GM18951 (cell line): Measurements from ENCODE around the gene DIP2C.
"Not testable (repeated sequence)": the region's sequence is repeated elsewhere in the genome, so short reads cannot be mapped to it uniquely, and the experiment has no call there.

Experiments
- POLR2A ChIP-seq: IDR thresholded peaks from 4 replicates; pipeline ENCODE4 v1.6.1; 2011; ENCODE audit warnings: mild to moderate bottlenecking; ENCODE audit not compliant: insufficient read length, insufficient read depth; ENCODE audit errors: extremely low read depth
- in situ Hi-C: fragments of 300-500 bp; cut with MboI; formaldehyde crosslinking; loops from one replicate; pipeline ENCODE4 v1.12.0; 2022; ENCODE audit warnings: low sequenced_read_pairs, mixed read lengths, inconsistent platforms; ENCODE audit not compliant: unreplicated experiment

Gene DIP2C

GRCh38 chr10:663831-664251, 25.6 kb downstream of the DIP2C start:
- TF ChIP-seq POLR2A, result no peak
- in situ Hi-C loops, result no loop called here

- in situ Hi-C loops, result no loop called here
- TF ChIP-seq POLR2A, result no peak
Measured at GRCh38 chr10:663466-663751, 26.1 kb downstream of the DIP2C start.

GRCh38 chr10:662686-663465, 26.6 kb downstream of the DIP2C start:
- no peak for TF ChIP-seq POLR2A
- in situ Hi-C loops, result no loop called here

- in situ Hi-C loops, result no loop called here
Measured at GRCh38 chr10:662223-662605, 27.3 kb downstream of the DIP2C start.

GRCh38 chr10:661597-662222, 27.8 kb downstream of the DIP2C start:
- no peak for TF ChIP-seq POLR2A
- in situ Hi-C loops, result no loop called here

More at GRCh38 chr10:662223-662605, 27.3 kb downstream of the DIP2C start:
- TF ChIP-seq POLR2A, result no peak

- in situ Hi-C loops, result no loop called here
- TF ChIP-seq POLR2A, result no peak
Measured at GRCh38 chr10:660970-661596, 28.4 kb downstream of the DIP2C start.

GRCh38 chr10:660413-660969, 29.0 kb downstream of the DIP2C start:
- TF ChIP-seq POLR2A, result no peak
- in situ Hi-C loops, result no loop called here

- no peak for TF ChIP-seq POLR2A
- in situ Hi-C loops, result no loop called here
Measured at GRCh38 chr10:659688-660141, 29.8 kb downstream of the DIP2C start.

- in situ Hi-C loops, result not testable (repeated sequence)
Measured at GRCh38 chr10:657816-658350, 31.6 kb downstream of the DIP2C start.

- no peak for TF ChIP-seq POLR2A
- in situ Hi-C loops, result no loop called here
Measured at GRCh38 chr10:656883-657282, 32.6 kb downstream of the DIP2C start.

- in situ Hi-C loops, result no loop called here
- TF ChIP-seq POLR2A, result no peak
Measured at GRCh38 chr10:655184-655583, 34.3 kb downstream of the DIP2C start.

GRCh38 chr10:654647-654996, 34.8 kb downstream of the DIP2C start:
- in situ Hi-C loops, result no loop called here
- TF ChIP-seq POLR2A, result no peak

GRCh38 chr10:653991-654646, 35.3 kb downstream of the DIP2C start:
- no peak for TF ChIP-seq POLR2A
- in situ Hi-C loops, result no loop called here

- in situ Hi-C loops, result not testable (repeated sequence)
Measured at GRCh38 chr10:652832-653459, 36.5 kb downstream of the DIP2C start.
